A673 (cell line): Measurements from ENCODE around the gene SSBP4. TPM values are rescaled to one million over a fixed set of nuclear protein-coding genes. Genes with fewer than 3 reads are reported as not detected.

Source experiments
- BruUV-seq: library from RNA; stranded (reverse); fragments of 400-500 nt; replicated peaks from 2 replicates; lab custom pipeline; 2021; lab: Mats Ljungman, UMichigan
- CTCF ChIA-PET: fragments of 300-600 bp; sonication (Branson Sonifier 250); formaldehyde crosslinking; loops from one replicate; lab custom pipeline; 2022; ENCODE audit warnings: antibody characterized with exemption; lab: Charles Lee
- POLR2A ChIA-PET: fragments of 300-600 bp; sonication (Branson Sonifier 250); formaldehyde crosslinking; loops from one replicate; lab custom pipeline; 2022; ENCODE audit warnings: antibody characterized with exemption; ENCODE audit not compliant: low non-redundant PET; lab: Charles Lee
- DNase-seq: peaks from one replicate; pipeline ENCODE4 v3.0.0-alpha.2; 2015; ENCODE audit warnings: low spot score
- H3K27ac ChIP-seq: fragments of 200-600 bp; sonication (generic); 2 replicates; pipeline ENCODE4 v1.5.1; 2016; ENCODE audit warnings: mixed run types, low read depth, mild to moderate bottlenecking, mixed read lengths, antibody characterized with exemption, low read length; ENCODE audit not compliant: poor library complexity, severe bottlenecking
- H3K27me3 ChIP-seq: fragments of 200-600 bp; sonication (generic); replicated peaks from 2 replicates; pipeline ENCODE4 v1.6.1; 2017; ENCODE audit warnings: mixed run types, low read depth, mild to moderate bottlenecking, mixed read lengths, antibody characterized with exemption, low read length; ENCODE audit not compliant: insufficient read depth, poor library complexity
- H3K36me3 ChIP-seq: fragments of 200-600 bp; sonication (generic); 2 replicates; pipeline ENCODE4 v1.6.1; 2016; ENCODE audit warnings: mixed run types, mild to moderate bottlenecking, mixed read lengths, antibody characterized with exemption, low read length; ENCODE audit not compliant: insufficient read depth, poor library complexity, severe bottlenecking
- H3K4me1 ChIP-seq: fragments of 200-600 bp; sonication (generic); 2 replicates; pipeline ENCODE4 v1.6.1; 2017; ENCODE audit warnings: mixed run types, mild to moderate bottlenecking, mixed read lengths, antibody characterized with exemption, low read length; ENCODE audit not compliant: insufficient read depth, poor library complexity, severe bottlenecking
- H3K4me3 ChIP-seq: fragments of 200-600 bp; sonication (generic); 2 replicates; pipeline ENCODE4 v1.5.1; 2016; ENCODE audit warnings: low read depth, mixed run types, mild to moderate bottlenecking, mixed read lengths, low read length; ENCODE audit not compliant: poor library complexity, severe bottlenecking
- H3K9me3 ChIP-seq: fragments of 200-600 bp; sonication (generic); 2 replicates; pipeline ENCODE4 v1.6.1; 2016; ENCODE audit warnings: mixed run types, low read depth, mild to moderate bottlenecking, mixed read lengths, antibody characterized with exemption, low read length; ENCODE audit not compliant: poor library complexity, severe bottlenecking
- EZH2 ChIP-seq: fragments of 200-600 bp; sonication (generic); IDR thresholded peaks from 2 replicates; pipeline ENCODE4 v1.6.1; 2017; ENCODE audit warnings: borderline replicate concordance, low read depth, mild to moderate bottlenecking, mixed read lengths, antibody characterized with exemption, low read length; ENCODE audit not compliant: poor library complexity, severe bottlenecking
- intact Hi-C: fragments of 100-400 bp; cut with micrococcal nuclease; formaldehyde crosslinking; loops from one replicate; pipeline ENCODE4 v1.10.0; 2022; ENCODE audit not compliant: unreplicated experiment
- total RNA-seq: library from RNA; stranded (reverse); gene quantifications from 2 replicates; pipeline ENCODE4 v1.2.3, GENCODE V29; 2021
- TF ChIP-seq, protein P1 (sequence below): fragments of 300-800, 200-600 bp; sonication (generic); conservative IDR thresholded peaks from 2 replicates; pipeline ENCODE4 v1.5.1; 2017; ENCODE audit warnings: low read depth, mild to moderate bottlenecking, antibody characterized with exemption, low read length, moderate library complexity, mixed read lengths

The SSBP4 gene
- total RNA-seq, 1 experiment from 2014 or later, result 248 TPM

DNA sequence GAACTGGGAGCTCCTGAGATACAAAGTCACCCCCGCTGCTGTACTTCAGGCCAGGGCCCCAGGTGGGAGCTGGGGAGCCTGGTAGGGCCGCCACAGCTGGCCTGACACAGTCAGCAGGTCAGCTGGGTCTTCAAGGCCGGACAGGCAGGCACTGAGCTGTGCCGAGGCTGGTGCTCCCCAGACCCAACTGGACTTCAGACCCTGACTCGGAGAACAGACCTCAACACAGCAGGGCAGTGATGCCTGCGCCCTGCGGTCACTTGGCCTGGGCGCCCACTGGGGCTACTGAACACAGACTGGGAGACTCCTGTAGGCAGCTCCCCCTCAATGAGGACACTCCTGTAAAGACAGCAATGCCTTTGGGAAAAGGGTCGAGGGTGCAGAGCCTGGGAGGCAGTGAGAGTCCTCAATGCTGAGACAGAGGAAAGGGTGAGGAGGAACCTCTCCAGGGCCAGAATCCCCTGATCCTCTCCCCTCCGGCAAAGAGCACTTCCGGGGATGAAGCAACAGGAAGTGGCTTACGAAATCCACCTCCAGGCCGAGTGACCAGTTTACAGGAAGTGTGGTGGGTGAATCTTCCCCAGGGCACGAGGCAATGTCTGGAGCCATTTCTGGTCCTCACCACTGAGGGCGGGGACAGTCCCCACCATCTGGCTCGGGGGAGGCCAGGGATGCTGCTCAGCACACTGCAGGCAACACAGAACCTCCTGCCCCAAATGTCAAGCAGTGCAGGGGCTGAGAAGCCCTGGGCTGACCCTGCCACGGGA lies 59.5 kb downstream of the SSBP4 start:
- BruUV-seq, result no TSS peak
- H3K9me3 ChIP-seq, result no peaks in the 10 kb centered on the region
- ChIA-PET POLR2A (no interaction called here), CTCF (no interaction called here)
- peaks cover 32% of the 10 kb centered on the region for H3K4me1 ChIP-seq
- intact Hi-C loops, result no loop called here
- H3K27me3 ChIP-seq, result no peaks in the 10 kb centered on the region
- TF ChIP-seq, protein P1, sequence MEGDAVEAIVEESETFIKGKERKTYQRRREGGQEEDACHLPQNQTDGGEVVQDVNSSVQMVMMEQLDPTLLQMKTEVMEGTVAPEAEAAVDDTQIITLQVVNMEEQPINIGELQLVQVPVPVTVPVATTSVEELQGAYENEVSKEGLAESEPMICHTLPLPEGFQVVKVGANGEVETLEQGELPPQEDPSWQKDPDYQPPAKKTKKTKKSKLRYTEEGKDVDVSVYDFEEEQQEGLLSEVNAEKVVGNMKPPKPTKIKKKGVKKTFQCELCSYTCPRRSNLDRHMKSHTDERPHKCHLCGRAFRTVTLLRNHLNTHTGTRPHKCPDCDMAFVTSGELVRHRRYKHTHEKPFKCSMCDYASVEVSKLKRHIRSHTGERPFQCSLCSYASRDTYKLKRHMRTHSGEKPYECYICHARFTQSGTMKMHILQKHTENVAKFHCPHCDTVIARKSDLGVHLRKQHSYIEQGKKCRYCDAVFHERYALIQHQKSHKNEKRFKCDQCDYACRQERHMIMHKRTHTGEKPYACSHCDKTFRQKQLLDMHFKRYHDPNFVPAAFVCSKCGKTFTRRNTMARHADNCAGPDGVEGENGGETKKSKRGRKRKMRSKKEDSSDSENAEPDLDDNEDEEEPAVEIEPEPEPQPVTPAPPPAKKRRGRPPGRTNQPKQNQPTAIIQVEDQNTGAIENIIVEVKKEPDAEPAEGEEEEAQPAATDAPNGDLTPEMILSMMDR, result no peak
- no peak for TF ChIP-seq EZH2
- H3K36me3 ChIP-seq, result no peaks in the 10 kb centered on the region
- H3K27ac ChIP-seq, result peak overlapping the region; percentile 52
- peak; percentile 78 for DNase-seq
- no peak overlapping the region for H3K4me3 ChIP-seq

DNA sequence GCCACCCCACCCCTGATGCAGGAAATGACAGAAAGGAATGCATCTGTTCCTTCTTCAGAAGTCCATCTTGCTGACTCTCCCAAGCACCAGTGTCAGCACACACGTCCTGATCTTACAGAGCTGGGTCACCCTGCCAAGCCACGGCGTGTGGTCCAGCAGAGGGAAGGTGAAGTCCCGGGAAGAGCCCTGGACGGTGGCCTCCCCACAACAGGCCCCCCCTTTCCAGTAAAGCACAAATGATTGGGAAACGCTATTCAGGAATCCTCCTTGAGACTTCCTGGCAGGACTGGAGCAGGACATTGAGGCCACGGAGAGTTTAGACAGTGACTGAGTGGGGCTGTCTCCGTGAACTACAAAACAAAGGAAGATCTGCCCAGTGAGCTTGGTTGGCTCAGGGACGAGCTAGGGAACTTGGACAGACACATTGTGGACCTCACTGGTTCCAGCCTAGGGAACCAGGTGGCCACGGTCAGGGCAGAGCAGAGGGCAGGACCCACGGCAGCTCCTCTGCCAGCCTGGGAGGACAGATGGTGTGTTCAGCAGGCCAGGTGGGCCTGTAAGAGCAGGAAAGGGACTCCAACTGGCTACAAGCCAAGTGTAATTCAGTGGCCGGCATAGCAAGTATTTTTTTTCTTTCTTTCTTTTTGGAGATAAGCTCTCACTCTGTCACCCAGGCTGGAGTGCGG lies 61.0 kb downstream of the SSBP4 start:
- ChIA-PET CTCF (no interaction called here), POLR2A (no interaction called here)
- H3K36me3 ChIP-seq, result no peaks in the 10 kb centered on the region
- peaks cover 32% of the 10 kb centered on the region for H3K4me1 ChIP-seq
- no peak overlapping the region for H3K4me3 ChIP-seq
- no peak for DNase-seq
- peak overlapping the region; percentile 53 for H3K27ac ChIP-seq
- intact Hi-C loops, result no loop called here
- BruUV-seq, result no TSS peak
- TF ChIP-seq EZH2, result no peak
- TF ChIP-seq, protein P1, result no peak
- no peaks in the 10 kb centered on the region for H3K9me3 ChIP-seq
- no peaks in the 10 kb centered on the region for H3K27me3 ChIP-seq

DNA sequence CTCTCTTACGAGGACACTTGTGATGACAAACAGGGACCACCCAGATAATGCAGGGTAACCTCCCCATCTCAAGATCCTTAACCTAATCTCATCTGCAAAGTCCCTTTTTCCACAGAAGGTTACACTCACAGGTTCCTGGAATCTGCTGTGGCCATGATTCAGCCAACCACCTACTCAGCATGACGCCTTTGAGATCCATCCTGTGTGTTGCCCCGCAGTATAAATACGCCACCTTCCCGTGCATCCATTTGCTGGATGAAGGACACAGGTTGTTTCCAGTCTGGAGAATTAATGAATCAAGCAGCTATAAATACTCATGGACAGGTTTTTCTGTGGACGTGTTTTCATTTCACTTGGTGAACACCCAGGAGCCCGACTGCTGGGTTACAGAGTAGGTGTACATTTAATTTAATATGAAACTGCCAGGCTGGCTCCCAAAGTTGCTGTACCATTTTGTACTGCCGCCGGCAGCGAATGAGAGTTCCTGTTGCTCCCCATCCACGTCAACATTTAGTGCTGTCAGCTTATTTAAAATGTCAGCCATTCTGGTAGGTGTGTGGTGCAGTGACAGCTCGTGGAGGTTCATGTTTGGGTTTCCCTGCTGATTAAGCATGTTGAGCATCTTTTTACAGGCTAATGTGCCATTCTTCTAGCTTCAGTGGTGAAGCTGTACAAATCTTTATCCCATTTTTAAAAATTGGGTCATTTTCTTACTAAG lies 62.5 kb downstream of the SSBP4 start:
- Histone ChIP-seq H3K4me3 (no peak overlapping the region), H3K36me3 (no peaks in the 10 kb centered on the region), H3K27me3 (no peaks in the 10 kb centered on the region), H3K9me3 (no peaks in the 10 kb centered on the region), H3K4me1 (peaks cover 39% of the 10 kb centered on the region), H3K27ac (no peak overlapping the region)
- ChIA-PET POLR2A (no interaction called here), CTCF (interaction anchor here (0.7 kb wide), 1 partner anchor 17 kb away, joined by 7 read pairs; no protein-coding TSS in a partner anchor)
- TF ChIP-seq EZH2, result no peak
- TF ChIP-seq, protein P1, result no peak
- no TSS peak for BruUV-seq
- no peak for DNase-seq
- intact Hi-C loops, result no loop called here
